ENCODE measurements around the gene SPTB. TPM values are rescaled to one million over a fixed set of nuclear protein-coding genes. Genes with fewer than 3 reads are reported as not detected.

The SPTB gene
- total RNA-seq, 1 donor from 2014 or later: 14.9 TPM

GRCh38 chr14:64774272-64774671, 105.4 kb downstream of the SPTB start:
- DNase-seq (ENCODE audit: low spot score in 2 of 2): no peak
- H3K4me3 ChIP-seq: no peak overlapping the region
- no peak overlapping the region for H3K27ac ChIP-seq
- no peaks in the 10 kb centered on the region for H3K36me3 ChIP-seq
- intact Hi-C loops (cut with DNase I): no loop called here
- TF ChIP-seq CTCF (IDR thresholded peaks at IDR 0.05): no peak
- H3K4me1 ChIP-seq: no peaks in the 10 kb centered on the region
- no peaks in the 10 kb centered on the region for H3K9me3 ChIP-seq
- H3K27me3 ChIP-seq: no peaks in the 10 kb centered on the region

- Histone ChIP-seq H3K27me3 (no peaks in the 10 kb centered on the region), H3K4me3 (no peak overlapping the region), H3K4me1 (no peaks in the 10 kb centered on the region), H3K9me3 (no peaks in the 10 kb centered on the region), H3K36me3 (no peaks in the 10 kb centered on the region), H3K27ac (no peak overlapping the region)
- TF ChIP-seq CTCF (IDR thresholded peaks at IDR 0.05): no peak
- DNase-seq (ENCODE audit: low spot score in 2 of 2): no peak
- intact Hi-C loops (cut with DNase I): no loop called here
Measured at GRCh38 chr14:64773577-64773976, 106.1 kb downstream of the SPTB start.

GRCh38 chr14:64773046-64773445, 106.7 kb downstream of the SPTB start:
- no peaks in the 10 kb centered on the region for H3K36me3 ChIP-seq
- H3K4me1 ChIP-seq: no peaks in the 10 kb centered on the region
- intact Hi-C loops (cut with DNase I): no loop called here
- TF ChIP-seq CTCF (IDR thresholded peaks at IDR 0.05): no peak
- no peak overlapping the region for H3K27ac ChIP-seq
- no peak overlapping the region for H3K4me3 ChIP-seq
- no peaks in the 10 kb centered on the region for H3K27me3 ChIP-seq
- H3K9me3 ChIP-seq: no peaks in the 10 kb centered on the region
- DNase-seq (ENCODE audit: low spot score in 2 of 2): no peak

- no peak for DNase-seq (ENCODE audit: low spot score in 2 of 2)
- TF ChIP-seq CTCF (IDR thresholded peaks at IDR 0.05): no peak
- Histone ChIP-seq H3K27ac (no peak overlapping the region), H3K27me3 (no peaks in the 10 kb centered on the region), H3K9me3 (no peaks in the 10 kb centered on the region), H3K36me3 (no peaks in the 10 kb centered on the region), H3K4me3 (no peak overlapping the region), H3K4me1 (no peaks in the 10 kb centered on the region)
- intact Hi-C loops (cut with DNase I): no loop called here
Measured at GRCh38 chr14:64772397-64772950, 107.2 kb downstream of the SPTB start.

- Histone ChIP-seq H3K4me3 (no peak overlapping the region), H3K27me3 (no peaks in the 10 kb centered on the region), H3K9me3 (no peaks in the 10 kb centered on the region), H3K27ac (no peak overlapping the region), H3K36me3 (no peaks in the 10 kb centered on the region), H3K4me1 (no peaks in the 10 kb centered on the region)
- TF ChIP-seq CTCF (IDR thresholded peaks at IDR 0.05): no peak
- no peak for DNase-seq (ENCODE audit: low spot score in 2 of 2)
- intact Hi-C loops (cut with DNase I): no loop called here
Measured at GRCh38 chr14:64771161-64771560, 108.5 kb downstream of the SPTB start.

GRCh38 chr14:64770751-64771150, 109.0 kb downstream of the SPTB start:
- no peak for DNase-seq (ENCODE audit: low spot score in 2 of 2)
- no peak for TF ChIP-seq CTCF (IDR thresholded peaks at IDR 0.05)
- Histone ChIP-seq H3K4me1 (no peaks in the 10 kb centered on the region), H3K9me3 (no peaks in the 10 kb centered on the region), H3K4me3 (no peak overlapping the region), H3K27ac (no peak overlapping the region), H3K27me3 (no peaks in the 10 kb centered on the region), H3K36me3 (no peaks in the 10 kb centered on the region)
- intact Hi-C loops (cut with DNase I): no loop called here

Data from ascending aorta (tissue), 2 donors.